Measurements from ENCODE around the gene POGLUT3. TPM values are rescaled to one million over a fixed set of nuclear protein-coding genes. Genes with fewer than 3 reads are reported as not detected.

Gene POGLUT3
- total RNA-seq, 2 experiments from 2014 or later, result 17.4 to 18.5 TPM

- ChIA-PET CTCF (no interaction called here), POLR2A (no interaction called here)
- DNase-seq, result no peak
- Mint-ChIP-seq H3K4me3 (no peak overlapping the region), H3K4me1 (no peaks in the 10 kb centered on the region), H3K27ac (no peak overlapping the region), H3K36me3 (ENCODE audit: low read depth) (no peaks in the 10 kb centered on the region), H3K27me3 (no peaks in the 10 kb centered on the region), H3K9me3 (no peaks in the 10 kb centered on the region)
Observed at GRCh38 chr11:108524422-108524821, 26.2 kb upstream of the POGLUT3 start.

- no peak overlapping the region for H3K27ac Mint-ChIP-seq
- no peak for DNase-seq
- H3K4me1 Mint-ChIP-seq, result no peaks in the 10 kb centered on the region
- H3K36me3 Mint-ChIP-seq (ENCODE audit: low read depth), result no peaks in the 10 kb centered on the region
- H3K9me3 Mint-ChIP-seq, result no peaks in the 10 kb centered on the region
- H3K4me3 Mint-ChIP-seq, result no peak overlapping the region
- CTCF ChIA-PET, result interaction anchor here (0.9 kb wide), 1 partner anchor 71 kb away, joined by 3 read pairs; the partner anchor contains the start of gene EXPH5
- H3K27me3 Mint-ChIP-seq, result no peaks in the 10 kb centered on the region
- POLR2A ChIA-PET, result no interaction called here
Observed at GRCh38 chr11:108522318-108522717, 24.1 kb upstream of the POGLUT3 start.

GRCh38 chr11:108518581-108518980 is 20.4 kb upstream of the POGLUT3 start:
- DNase-seq, result no peak
- Mint-ChIP-seq H3K4me1 (no peaks in the 10 kb centered on the region), H3K27ac (no peak overlapping the region), H3K27me3 (no peaks in the 10 kb centered on the region), H3K36me3 (ENCODE audit: low read depth) (peaks cover 6% of the 10 kb centered on the region), H3K4me3 (no peak overlapping the region), H3K9me3 (peaks cover 1% of the 10 kb centered on the region)
- POLR2A ChIA-PET, result no interaction called here
- CTCF ChIA-PET, result no interaction called here

GRCh38 chr11:108516125-108516524 is 17.9 kb upstream of the POGLUT3 start:
- POLR2A ChIA-PET, result interaction anchor here (0.6 kb wide), 1 partner anchor 18 kb away, joined by 3 read pairs; the partner anchor contains the start of gene POGLUT3

GRCh38 chr11:108512708-108513107 is 14.5 kb upstream of the POGLUT3 start:
- Mint-ChIP-seq H3K36me3 (ENCODE audit: low read depth) (peaks cover 6% of the 10 kb centered on the region), H3K27me3 (no peaks in the 10 kb centered on the region), H3K4me3 (no peak overlapping the region), H3K4me1 (no peaks in the 10 kb centered on the region), H3K27ac (no peak overlapping the region), H3K9me3 (peaks cover 1% of the 10 kb centered on the region)
- ChIA-PET POLR2A (interaction anchor here (0.7 kb wide), 1 partner anchor 239 kb away, joined by 3 read pairs; no protein-coding TSS in a partner anchor), CTCF (interaction anchor here (0.7 kb wide), 1 partner anchor 46 kb away, joined by 3 read pairs; no protein-coding TSS in a partner anchor)
- DNase-seq, result no peak

More at GRCh38 chr11:108516125-108516524, 17.9 kb upstream of the POGLUT3 start:
- Mint-ChIP-seq H3K4me1 (no peaks in the 10 kb centered on the region), H3K36me3 (ENCODE audit: low read depth) (peaks cover 6% of the 10 kb centered on the region), H3K27ac (no peak overlapping the region), H3K27me3 (no peaks in the 10 kb centered on the region), H3K4me3 (no peak overlapping the region), H3K9me3 (peaks cover 1% of the 10 kb centered on the region)
- no peak for DNase-seq
- CTCF ChIA-PET, result interaction anchor here (0.6 kb wide), 2 partner anchors 74 to 214 kb away, joined by 3 read pairs; no protein-coding TSS in a partner anchor

- Mint-ChIP-seq H3K4me3 (no peak overlapping the region), H3K4me1 (no peaks in the 10 kb centered on the region), H3K36me3 (ENCODE audit: low read depth) (peaks cover 6% of the 10 kb centered on the region), H3K27me3 (peaks cover 2% of the 10 kb centered on the region), H3K27ac (no peak overlapping the region), H3K9me3 (peaks cover 1% of the 10 kb centered on the region)
- POLR2A ChIA-PET, result no interaction called here
- CTCF ChIA-PET, result interaction anchor here (1.4 kb wide), 1 partner anchor 11 kb away, joined by 3 read pairs; no protein-coding TSS in a partner anchor
- DNase-seq, result no peak
Observed at GRCh38 chr11:108511851-108512474, 13.8 kb upstream of the POGLUT3 start.

- H3K4me1 Mint-ChIP-seq, result no peaks in the 10 kb centered on the region
- peaks cover 1% of the 10 kb centered on the region for H3K36me3 Mint-ChIP-seq (ENCODE audit: low read depth)
- POLR2A ChIA-PET, result no interaction called here
- H3K9me3 Mint-ChIP-seq, result no peaks in the 10 kb centered on the region
- H3K27ac Mint-ChIP-seq, result no peak overlapping the region
- no peak overlapping the region for H3K4me3 Mint-ChIP-seq
- CTCF ChIA-PET, result no interaction called here
- DNase-seq, result no peak
- peaks cover 2% of the 10 kb centered on the region for H3K27me3 Mint-ChIP-seq
Observed at GRCh38 chr11:108508653-108509593, 10.7 kb upstream of the POGLUT3 start.

- Mint-ChIP-seq H3K4me3 (no peak overlapping the region), H3K4me1 (peaks cover 24% of the 10 kb centered on the region), H3K27ac (no peak overlapping the region), H3K27me3 (no peaks in the 10 kb centered on the region), H3K9me3 (no peaks in the 10 kb centered on the region), H3K36me3 (ENCODE audit: low read depth) (peaks cover 6% of the 10 kb centered on the region)
- DNase-seq, result no peak
- ChIA-PET POLR2A (no interaction called here), CTCF (no interaction called here)
Observed at GRCh38 chr11:108501396-108501795, 3.2 kb upstream of the POGLUT3 start.

- CTCF ChIA-PET, result interaction anchor here (0.6 to 0.9 kb wide), 2 partner anchors 10 to 133 kb away, joined by 3 read pairs; no protein-coding TSS in a partner anchor
- Mint-ChIP-seq H3K9me3 (no peaks in the 10 kb centered on the region), H3K4me1 (peaks cover 29% of the 10 kb centered on the region), H3K27ac (no peak overlapping the region), H3K36me3 (ENCODE audit: low read depth) (peaks cover 6% of the 10 kb centered on the region), H3K4me3 (no peak overlapping the region), H3K27me3 (no peaks in the 10 kb centered on the region)
- POLR2A ChIA-PET, result no interaction called here
- no peak for DNase-seq
Observed at GRCh38 chr11:108500721-108501120, 2.5 kb upstream of the POGLUT3 start.

GRCh38 chr11:108500169-108500568 is 2.0 kb upstream of the POGLUT3 start:
- Mint-ChIP-seq H3K9me3 (no peaks in the 10 kb centered on the region), H3K27ac (peak overlapping the region; percentile 46), H3K4me3 (no peak overlapping the region), H3K4me1 (peaks cover 29% of the 10 kb centered on the region), H3K27me3 (no peaks in the 10 kb centered on the region), H3K36me3 (ENCODE audit: low read depth) (peaks cover 9% of the 10 kb centered on the region)
- CTCF ChIA-PET, result interaction anchor here (0.6 to 0.9 kb wide), 2 partner anchors 11 to 134 kb away, joined by 3 read pairs; no protein-coding TSS in a partner anchor
- DNase-seq, result no peak
- POLR2A ChIA-PET, result no interaction called here

- ChIA-PET POLR2A (no interaction called here), CTCF (interaction anchor here (0.6 to 1.7 kb wide), 2 partner anchors 9 to 276 kb away, joined by 3 read pairs; partner anchors contain the start of genes ATM and NPAT)
- Mint-ChIP-seq H3K9me3 (no peaks in the 10 kb centered on the region), H3K36me3 (ENCODE audit: low read depth) (peaks cover 16% of the 10 kb centered on the region), H3K4me3 (peak overlapping the region; percentile 76), H3K4me1 (peaks cover 34% of the 10 kb centered on the region), H3K27ac (peak overlapping the region; percentile 93), H3K27me3 (no peaks in the 10 kb centered on the region)
- no peak for DNase-seq
Observed at GRCh38 chr11:108498816-108499408, 728 bp upstream of the POGLUT3 start.

- Mint-ChIP-seq H3K4me1 (peaks cover 34% of the 10 kb centered on the region), H3K27ac (peak overlapping the region; percentile 100), H3K4me3 (peak overlapping the region; percentile 97), H3K36me3 (ENCODE audit: low read depth) (peaks cover 16% of the 10 kb centered on the region), H3K27me3 (no peaks in the 10 kb centered on the region), H3K9me3 (no peaks in the 10 kb centered on the region)
- ChIA-PET POLR2A (interaction anchor here (0.6 kb wide), 1 partner anchor 19 kb away, joined by 3 read pairs; no protein-coding TSS in a partner anchor), CTCF (interaction anchor here (1.7 kb wide), 1 partner anchor 8 kb away, joined by 3 read pairs; no protein-coding TSS in a partner anchor)
- peak; percentile 69 for DNase-seq
Observed at GRCh38 chr11:108497317-108498045, 703 bp downstream of the POGLUT3 start.
